Endometrial microvascular endothelial cells (primary cell): Measurements from ENCODE around the gene KLHL5. TPM values are rescaled to one million over a fixed set of nuclear protein-coding genes. Genes with fewer than 3 reads are reported as not detected.
"Not testable (repeated sequence)": the region's sequence is repeated elsewhere in the genome, so short reads cannot be mapped to it uniquely, and the experiment has no call there.

Experiments
- in situ Hi-C: cut with HindIII; loops from 2 replicates; pipeline ENCODE4 v1.10.0; 2017; ENCODE audit warnings: low sequenced_read_pairs, low pct_unique_long_range_greater_than_20kb; ENCODE audit errors: inconsistent ontology term
- total RNA-seq: library from RNA; depleted of rRNA; stranded (reverse); fragments of >200 nt; gene quantifications from one replicate; pipeline ENCODE4 v1.2.3, GENCODE V29; 2015; ENCODE audit errors: inconsistent ontology term

Gene KLHL5, protein sequence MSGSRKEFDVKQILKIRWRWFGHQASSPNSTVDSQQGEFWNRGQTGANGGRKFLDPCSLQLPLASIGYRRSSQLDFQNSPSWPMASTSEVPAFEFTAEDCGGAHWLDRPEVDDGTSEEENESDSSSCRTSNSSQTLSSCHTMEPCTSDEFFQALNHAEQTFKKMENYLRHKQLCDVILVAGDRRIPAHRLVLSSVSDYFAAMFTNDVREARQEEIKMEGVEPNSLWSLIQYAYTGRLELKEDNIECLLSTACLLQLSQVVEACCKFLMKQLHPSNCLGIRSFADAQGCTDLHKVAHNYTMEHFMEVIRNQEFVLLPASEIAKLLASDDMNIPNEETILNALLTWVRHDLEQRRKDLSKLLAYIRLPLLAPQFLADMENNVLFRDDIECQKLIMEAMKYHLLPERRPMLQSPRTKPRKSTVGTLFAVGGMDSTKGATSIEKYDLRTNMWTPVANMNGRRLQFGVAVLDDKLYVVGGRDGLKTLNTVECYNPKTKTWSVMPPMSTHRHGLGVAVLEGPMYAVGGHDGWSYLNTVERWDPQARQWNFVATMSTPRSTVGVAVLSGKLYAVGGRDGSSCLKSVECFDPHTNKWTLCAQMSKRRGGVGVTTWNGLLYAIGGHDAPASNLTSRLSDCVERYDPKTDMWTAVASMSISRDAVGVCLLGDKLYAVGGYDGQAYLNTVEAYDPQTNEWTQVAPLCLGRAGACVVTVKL
- total RNA-seq, result 73.3 TPM

DNA sequence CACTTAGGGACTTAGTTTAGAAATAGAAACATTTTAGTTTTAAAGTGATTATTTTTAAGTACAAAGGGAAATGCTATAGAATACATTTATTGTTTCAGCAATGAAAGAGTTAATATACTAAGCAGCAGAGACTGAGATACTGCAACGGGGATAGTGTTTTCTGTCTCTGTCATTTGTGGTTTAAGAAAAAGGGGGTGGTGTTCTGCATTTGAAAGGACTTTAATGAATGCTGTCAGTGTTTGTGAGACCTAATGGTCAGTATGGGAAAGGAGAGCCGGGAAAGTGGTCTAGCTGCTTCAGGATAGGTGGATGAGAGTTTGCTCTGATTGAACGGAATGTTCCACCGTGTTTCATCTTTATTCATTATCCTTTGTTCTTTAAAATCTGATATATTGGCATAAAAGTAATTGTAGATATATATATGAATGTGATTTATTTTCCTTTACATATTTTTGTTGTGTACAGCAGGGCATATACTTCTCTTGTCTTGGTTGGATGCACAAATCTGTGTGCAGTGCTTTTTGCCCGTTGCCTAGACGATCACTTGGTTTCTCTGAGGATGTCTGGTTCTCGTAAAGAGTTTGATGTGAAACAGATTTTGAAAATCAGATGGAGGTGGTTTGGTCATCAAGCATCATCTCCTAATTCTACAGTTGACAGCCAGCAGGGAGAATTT lies at the start of gene KLHL5:
Gene KLHL5, plus strand, starts transcription at position 139 of the 676 bp plus-strand sequence. Its CDS starts 421 bp downstream, at position 560.
- in situ Hi-C loops, result no loop called here

DNA sequence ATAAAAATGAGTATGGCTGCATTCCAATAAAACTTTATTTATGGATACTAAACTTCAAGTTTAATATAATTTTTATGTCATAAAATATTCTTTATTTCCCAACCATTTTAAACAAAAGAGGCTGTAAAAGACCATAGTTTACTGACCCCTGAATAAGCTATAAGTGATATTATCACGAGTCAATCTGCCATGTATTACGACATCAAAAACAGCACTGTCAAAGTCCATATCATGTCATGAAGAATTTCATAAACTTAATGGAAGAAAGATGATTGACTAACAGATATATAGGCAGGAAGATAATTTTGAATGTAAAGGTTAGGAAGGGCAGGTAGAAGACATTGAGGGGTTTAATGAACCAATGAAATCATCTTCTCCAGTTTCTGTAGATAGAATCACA lies 48.0 kb upstream of the KLHL5 start:
- in situ Hi-C loops, result no loop called here

DNA sequence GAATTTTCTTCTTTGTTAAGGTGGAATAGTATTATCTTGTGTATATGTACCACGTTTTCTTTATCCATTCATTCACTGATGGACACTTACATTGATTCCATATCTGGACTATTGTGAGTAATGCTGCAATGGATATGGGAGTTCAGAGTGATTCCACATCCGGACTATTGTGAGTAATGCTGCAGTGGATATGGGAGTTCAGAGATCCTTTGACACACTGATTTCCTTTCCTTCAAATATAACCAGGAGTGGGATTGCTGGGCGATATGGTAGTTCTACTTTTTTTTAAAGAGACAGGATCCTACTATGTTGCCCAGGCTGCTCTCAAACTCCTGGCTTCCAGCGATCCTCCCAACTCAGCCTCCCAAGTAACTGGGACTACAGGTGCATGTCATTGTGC lies 41.9 kb upstream of the KLHL5 start:
- in situ Hi-C loops, result no loop called here

DNA sequence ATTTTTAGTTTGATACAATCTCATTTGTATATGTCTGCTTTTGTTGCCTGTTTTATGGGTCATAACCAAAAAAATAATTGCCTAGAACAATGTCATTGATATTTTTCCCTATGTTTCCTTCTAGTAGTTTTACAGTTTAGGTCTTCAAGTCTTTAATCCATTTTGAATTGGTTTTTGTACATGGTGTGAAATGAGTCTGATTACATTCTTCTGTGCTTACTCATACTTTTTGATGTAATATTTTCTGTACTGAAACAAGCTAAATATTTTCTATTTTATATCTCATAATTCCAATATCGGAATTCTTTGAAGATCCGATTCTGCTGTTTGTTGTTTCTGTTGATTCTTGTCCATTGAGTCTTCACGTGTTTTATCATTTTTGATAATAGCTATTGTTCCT lies 40.4 kb upstream of the KLHL5 start:
- in situ Hi-C loops, result no loop called here

DNA sequence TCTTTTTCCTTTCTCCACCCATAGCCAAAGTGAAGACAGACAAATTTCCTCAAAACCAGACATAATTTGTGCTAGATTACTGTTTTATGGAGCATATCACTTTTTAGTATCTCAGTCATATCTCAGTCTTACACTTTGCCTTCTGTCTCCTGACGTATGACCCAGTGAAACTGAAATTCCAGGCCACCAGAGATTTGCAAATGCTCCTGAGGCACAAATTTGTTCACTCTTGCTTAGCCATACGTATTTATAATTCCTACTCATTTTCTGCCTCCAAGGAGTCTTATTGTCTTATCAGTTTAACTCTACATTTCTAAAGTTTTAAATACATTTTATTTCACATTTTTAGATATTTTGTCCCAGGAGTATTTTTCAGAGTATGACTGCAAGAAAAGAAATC lies 39.8 kb upstream of the KLHL5 start:
- in situ Hi-C loops, result no loop called here

DNA sequence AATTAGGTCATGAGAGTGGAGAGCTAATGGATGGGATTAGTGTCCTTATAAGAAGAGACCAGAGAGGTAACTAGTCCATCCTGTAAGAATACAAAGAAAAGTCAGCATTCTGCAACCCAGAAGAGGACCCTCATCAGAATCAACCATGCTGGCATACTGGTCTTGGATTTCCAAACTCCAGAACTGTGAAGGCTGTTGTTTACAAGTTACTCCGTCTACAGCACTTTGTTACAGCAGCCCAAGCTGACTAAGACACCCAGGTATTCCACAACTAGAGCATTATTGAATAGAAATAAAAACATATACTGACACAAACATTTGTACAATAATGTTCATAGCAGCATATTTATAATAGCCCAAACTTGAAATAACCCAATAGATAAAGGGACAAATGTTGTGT lies 39.0 kb upstream of the KLHL5 start:
- in situ Hi-C loops, result no loop called here

DNA sequence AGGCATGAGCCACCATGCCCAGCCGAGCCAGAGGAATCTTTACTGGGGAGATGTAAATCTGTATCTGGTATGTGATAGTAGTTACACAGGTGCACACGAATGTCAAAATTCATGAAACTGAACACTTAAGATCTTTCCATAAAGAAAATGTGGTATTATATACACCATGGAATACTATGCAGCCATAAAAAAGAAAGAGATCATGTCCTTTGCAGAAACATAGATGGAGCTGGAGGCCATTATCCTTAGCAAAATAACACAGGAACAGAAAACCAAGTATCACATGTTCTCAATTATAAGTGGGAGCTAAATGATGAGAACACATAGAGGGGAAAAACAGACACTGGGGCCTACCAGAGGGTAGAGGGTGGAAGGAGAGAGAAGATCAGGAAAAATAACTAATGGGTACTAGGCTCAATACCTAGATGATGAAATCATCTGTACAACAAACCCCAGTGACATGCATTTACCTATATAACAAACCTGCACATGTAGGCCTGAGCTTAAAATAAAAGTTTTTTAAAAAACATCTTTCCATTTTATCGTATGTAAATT lies 37.6 kb upstream of the KLHL5 start:
- in situ Hi-C loops, result no loop called here

DNA sequence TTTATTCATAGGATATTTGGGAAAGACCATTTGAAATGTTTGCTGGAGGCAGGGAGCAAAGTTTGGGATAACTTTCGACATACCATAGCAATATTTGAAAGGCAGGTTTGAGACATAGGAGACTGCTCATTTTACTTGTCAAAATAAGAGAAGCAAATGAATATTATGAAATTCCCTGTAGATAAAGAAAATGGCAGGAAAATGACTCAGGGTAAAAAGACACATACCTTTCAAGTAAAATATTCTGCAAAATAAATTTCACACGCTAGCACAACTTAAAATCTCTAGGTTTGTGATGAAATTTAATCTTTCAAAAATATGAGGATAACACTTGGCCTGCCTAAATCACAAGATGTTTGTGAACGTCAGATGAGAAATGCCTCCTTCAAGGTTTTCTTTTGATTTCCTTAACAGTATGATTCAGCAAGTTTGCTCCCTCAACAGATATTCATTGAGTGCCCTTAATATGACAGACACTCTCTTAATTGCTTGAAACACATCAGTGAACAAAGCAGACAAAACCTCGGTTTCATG lies 36.4 kb upstream of the KLHL5 start:
- in situ Hi-C loops, result no loop called here

DNA sequence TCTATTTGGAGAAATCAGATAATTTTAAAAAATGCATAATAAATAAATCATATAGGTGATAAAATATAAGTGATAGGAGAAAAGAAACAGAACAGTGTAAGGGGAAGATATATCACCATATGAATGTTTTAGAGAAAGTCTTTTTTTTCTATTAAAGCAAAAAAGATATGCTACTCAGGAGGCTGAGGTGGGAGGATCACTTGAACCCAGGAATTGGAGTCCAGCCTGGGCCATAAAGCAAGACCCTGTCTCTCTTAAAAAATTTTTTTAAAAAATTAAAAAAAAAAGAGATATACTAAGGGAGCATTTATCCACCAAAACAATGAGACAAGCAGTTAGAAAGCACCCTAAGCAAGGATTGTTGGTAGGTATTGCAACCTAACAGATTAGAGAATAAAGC lies 35.9 kb upstream of the KLHL5 start:
- in situ Hi-C loops, result no loop called here

DNA sequence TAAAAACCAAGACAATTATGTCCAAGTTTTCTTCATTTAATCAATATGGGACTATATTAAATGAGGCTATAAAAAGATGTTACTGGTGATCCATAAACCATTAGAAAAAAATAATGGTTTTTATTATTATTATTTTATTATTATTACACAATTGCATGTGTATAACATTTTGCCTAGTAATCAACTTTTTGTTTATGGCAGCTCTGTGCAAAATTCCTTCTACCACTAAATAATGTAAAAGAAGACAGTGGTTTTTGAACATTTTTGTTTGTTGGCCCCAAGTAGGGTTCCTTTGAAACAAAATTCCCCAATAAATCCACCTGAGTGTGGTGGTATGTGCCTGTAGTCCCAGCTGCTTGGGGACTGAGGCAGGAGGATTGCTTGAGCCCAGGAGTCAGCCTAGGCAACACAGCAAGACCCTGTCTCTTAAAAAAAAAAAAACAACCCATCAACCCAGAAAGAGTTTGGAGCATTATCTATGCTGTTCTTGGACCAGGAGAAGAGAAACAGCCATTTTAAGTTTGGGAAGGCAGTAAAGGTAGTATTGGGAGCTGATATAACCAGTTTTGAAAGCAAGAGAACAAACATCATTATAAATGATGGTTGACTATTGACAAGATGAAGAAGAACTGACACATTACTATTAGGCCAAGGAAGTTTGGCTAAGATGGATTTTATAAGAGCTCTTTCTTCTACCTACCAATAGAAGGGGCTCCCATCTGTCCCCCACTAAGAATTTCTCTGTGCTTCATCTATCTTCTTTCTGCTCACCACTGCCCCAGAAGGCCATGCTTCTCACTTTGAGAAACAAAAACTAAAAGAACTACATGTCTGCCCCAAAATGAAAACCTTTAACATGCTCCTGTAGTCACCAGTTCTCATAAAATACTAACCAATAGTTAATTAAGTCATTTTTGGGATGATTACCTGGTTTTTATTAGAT lies 32.0 kb upstream of the KLHL5 start:
- in situ Hi-C loops, result no loop called here

DNA sequence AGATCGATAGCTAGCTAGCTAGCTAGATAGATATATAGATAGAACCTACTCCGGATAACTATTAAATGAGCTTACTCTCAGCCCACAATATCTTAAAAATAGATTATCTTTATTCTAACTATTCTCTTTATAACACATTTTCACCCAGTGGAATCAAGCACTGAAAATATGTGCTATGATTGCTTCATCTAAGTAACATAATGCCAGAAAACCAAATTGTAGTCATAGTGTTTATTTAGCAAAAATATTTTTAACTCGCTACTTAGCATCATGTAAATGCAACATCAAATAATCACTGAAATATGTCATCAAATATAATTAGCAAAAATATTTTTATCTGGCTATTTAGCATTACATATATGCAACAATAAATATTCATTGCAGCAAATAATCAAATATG lies 31.3 kb upstream of the KLHL5 start:
- in situ Hi-C loops, result no loop called here

DNA sequence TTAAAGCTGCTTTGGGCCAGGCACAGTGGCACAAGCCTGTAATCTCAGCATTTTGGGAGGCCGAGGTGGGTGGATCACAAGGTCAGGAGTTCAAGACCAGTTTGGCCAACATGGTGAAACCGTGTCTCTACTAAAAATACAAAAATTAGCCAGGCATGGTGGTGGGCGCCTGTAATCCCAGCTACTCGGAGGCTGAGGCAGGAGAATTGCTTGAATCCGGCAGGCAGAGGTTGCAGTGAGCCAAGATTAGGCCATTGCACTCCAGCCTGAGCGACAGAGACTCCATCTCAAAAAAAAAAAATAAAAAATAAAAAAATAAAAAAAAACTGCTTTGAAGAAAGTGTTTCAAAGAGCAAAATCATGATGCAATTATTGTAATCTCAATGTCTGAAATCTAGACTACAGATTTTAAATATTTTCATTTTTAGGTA lies 30.4 kb upstream of the KLHL5 start:
- in situ Hi-C loops, result not testable (repeated sequence)

DNA sequence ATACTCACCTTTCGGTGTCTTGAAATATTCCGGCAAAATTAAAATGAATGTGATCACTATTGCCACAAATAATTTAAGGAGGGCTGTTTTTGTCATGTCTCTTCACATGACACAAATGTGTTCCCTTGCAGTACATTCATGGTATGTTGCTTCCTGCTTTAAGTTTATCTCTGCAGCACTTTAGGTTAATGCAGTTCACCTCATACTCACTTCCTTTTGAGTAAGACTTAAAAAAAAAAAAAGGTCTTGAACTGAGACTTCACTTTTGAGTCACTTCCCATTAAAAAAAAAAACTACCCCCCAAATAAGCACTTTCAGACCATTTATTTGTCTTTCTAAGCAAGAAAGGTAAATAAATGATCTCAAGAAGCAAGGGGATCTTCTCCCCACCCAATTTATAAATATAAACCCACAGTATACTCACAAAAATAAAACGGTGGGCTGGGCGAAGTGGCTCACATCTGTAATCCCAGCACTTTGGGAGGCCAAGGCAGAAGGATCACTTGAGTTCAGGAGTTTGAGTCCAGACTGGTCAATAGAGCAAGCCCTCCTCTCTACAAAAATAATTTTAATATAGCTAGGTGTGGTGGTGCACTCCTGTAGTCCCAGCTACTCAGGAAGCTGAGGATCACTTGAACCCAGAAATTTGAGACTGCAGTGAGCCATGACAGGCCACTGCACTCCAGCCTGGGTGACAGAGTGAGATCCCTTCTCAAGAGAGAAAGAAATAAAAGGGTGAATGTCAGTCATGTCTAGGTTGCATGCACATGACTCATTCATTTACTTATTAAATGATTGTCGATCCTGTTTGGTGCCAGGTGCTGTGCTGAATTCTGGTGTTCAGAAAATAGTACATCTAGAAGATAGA lies 29.6 kb upstream of the KLHL5 start, which contains the start of gene TMEM156:
Gene TMEM156, minus strand, starts transcription at position 192 of the 868 bp plus-strand sequence. Its CDS starts 96 bp downstream, at position 96.
- in situ Hi-C loops, result no loop called here

DNA sequence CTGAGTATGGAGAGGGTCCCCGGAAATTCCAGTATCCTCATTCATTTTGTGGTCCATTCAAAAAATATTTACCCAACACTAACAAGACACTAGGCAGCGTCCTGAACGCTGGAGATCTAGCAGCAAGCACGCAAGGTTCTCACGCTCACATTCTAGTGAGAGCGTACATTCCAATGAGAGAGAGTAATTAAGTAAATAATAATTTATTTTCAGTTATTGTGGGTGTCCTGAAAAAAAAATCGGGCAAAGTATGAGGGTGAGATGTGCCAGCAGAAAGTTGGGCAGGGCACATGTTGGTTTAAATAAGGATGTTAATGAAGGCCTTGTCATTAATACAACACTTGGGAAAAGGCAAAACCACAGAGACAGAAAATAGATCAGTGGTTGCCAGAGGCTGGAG lies 25.9 kb upstream of the KLHL5 start:
- in situ Hi-C loops, result no loop called here

DNA sequence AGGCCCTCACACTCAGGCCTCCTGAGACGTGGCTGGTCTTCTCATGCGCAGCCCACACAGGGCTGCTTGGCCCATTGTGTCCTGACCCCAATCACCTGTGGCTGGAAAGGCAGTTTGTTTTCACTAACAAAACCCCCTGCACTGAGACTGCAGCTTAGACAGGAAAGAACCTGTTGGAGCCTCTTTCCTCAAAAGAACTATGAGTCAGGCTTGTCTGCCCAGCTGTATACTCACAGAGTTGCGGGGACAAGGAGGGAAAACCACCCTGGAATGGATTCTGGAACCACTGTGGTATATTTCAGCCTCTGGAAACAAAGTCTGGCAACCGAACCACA lies 24.6 kb upstream of the KLHL5 start:
- in situ Hi-C loops, result no loop called here

DNA sequence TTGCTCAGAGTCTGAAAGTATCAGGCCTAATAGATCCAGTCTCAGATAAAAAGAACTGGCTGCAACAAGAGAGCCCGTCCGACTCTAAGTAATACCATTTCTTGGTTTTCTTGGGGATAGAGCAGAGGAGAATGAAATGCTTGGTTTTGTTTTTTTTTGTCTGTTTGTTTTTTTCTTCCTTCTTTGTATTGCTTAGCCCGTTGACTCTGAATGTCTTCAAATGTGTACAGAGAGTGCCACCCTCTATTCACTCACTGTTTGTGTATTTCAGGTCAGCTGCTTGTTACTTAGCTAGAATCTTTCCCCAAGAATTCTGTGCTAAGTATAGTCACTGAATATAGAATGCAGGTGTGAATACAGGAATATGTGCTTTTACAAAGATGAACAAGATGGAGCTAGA lies 24.1 kb upstream of the KLHL5 start:
- in situ Hi-C loops, result no loop called here

DNA sequence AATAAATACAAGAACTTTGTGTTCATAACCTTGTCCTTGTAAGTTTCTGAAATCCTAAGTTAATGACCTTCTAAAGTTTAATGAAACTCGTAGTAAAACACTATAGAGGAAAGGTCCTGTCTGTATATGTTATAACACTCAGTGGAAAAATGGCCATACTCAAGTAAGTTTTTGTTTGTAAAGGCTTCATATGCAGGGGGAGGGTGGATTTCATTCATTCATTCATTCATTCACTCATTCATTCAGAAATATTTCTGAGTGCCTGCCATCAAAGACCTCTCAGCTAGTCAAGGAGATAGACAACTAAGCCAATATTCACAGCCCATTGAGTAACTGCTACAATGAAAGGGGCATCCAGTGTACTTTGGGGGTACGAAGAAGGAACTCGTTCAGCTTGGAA lies 22.9 kb upstream of the KLHL5 start:
- in situ Hi-C loops, result no loop called here
